K562 (cell line): Measurements from ENCODE around the gene HDAC7. TPM values are rescaled to one million over a fixed set of nuclear protein-coding genes. Genes with fewer than 3 reads are reported as not detected.

ENCODE experiments used
- ATAC-seq: fragments of 200-7000 bp; cut with Tn5 transposase; 3 replicates; pipeline ENCODE4 v1.9.1; 2020; ENCODE audit warnings: moderate library complexity
- BruUV-seq: library from RNA; stranded (reverse); fragments of 400-500 nt; replicated peaks from 2 replicates; lab custom pipeline; 2021; lab: Mats Ljungman, UMichigan
- CTCF ChIA-PET: fragments of 300-600 bp; formaldehyde crosslinking; extraction: SDS; loops from one replicate; lab custom pipeline; 2021; ENCODE audit warnings: low intra/inter-chr PET ratio; lab: Yijun Ruan, JAX
- POLR2A ChIA-PET: fragments of 300-600, 350-650 bp; sonication (Branson Sonifier 250); formaldehyde crosslinking; extraction: SDS; loops from one replicate; lab custom pipeline; 2021; ENCODE audit warnings: antibody characterized with exemption, inconsistent platforms; lab: Yijun Ruan, JAX
- DNase-seq, 4 experiments: peaks; one replicate each; pipeline versions ENCODE4 v3.0.0 to v3.0.0-alpha.2; 2011 to 2018; ENCODE audit warnings: low spot score in 3 of 4, mixed read lengths in 3 of 4; ENCODE audit errors: extremely low read depth in 1 of 4
- FAIRE-seq: peaks from 2 replicates; lab custom pipeline; 2011; peaks lifted over from hg19 to GRCh38; lab: Jason Lieb, UNC
- H2AFZ ChIP-seq: 2 replicates; pipeline ENCODE4 v1.6.0; 2011; ENCODE audit warnings: low read depth, low read length, control low read depth, inconsistent platforms
- H3K27ac ChIP-seq: fragments of 200-600 bp; 3 replicates; pipeline ENCODE4 v1.8.0; 2011; ENCODE audit warnings: low read depth, mild to moderate bottlenecking, control low read depth, inconsistent platforms, low read length, moderate library complexity, mixed read lengths; ENCODE audit errors: extremely low read depth
- H3K27me3 ChIP-seq, 2 experiments: fragments of 300-600 bp in 1 of 2; 2 replicates in 1 of 2; 3 replicates in 1 of 2; pipeline versions ENCODE4 v1.6.0 to v1.8.0; 2011; ENCODE audit warnings: inconsistent platforms in 2 of 2, low read length in 2 of 2, mild to moderate bottlenecking in 1 of 2, mixed read lengths in 1 of 2, moderate library complexity in 1 of 2; ENCODE audit not compliant: control insufficient read depth in 2 of 2, insufficient read depth in 2 of 2
- H3K36me3 ChIP-seq: fragments of 300-600 bp; 3 replicates; pipeline ENCODE4 v1.8.0; 2011; ENCODE audit warnings: mild to moderate bottlenecking, low read length, inconsistent platforms; ENCODE audit not compliant: control insufficient read depth, insufficient read depth
- H3K4me1 ChIP-seq, 2 experiments: fragments of 200-600 bp in 1 of 2; replicated peaks in 1 of 2; 2 replicates in 1 of 2; 3 replicates in 1 of 2; pipeline versions ENCODE4 v1.5.1 to v1.8.0; 2011; ENCODE audit warnings: inconsistent platforms in 2 of 2, low read length in 2 of 2, mild to moderate bottlenecking in 1 of 2, mixed read lengths in 1 of 2, moderate library complexity in 1 of 2; ENCODE audit not compliant: control insufficient read depth in 2 of 2, insufficient read depth in 2 of 2
- H3K4me2 ChIP-seq: 2 replicates; pipeline ENCODE4 v1.6.1; 2011; ENCODE audit warnings: low read length, control low read depth, inconsistent platforms, mixed read lengths; ENCODE audit not compliant: insufficient read depth
- H3K4me3 ChIP-seq: fragments of 200-600 bp; sonication (generic), shearing (Covaris generic); 2 replicates; pipeline ENCODE4 v1.5.1; 2016; ENCODE audit warnings: control low read depth, inconsistent platforms
- H3K79me2 ChIP-seq: fragments of 200-600 bp; 3 replicates; pipeline ENCODE4 v1.8.0; 2011; ENCODE audit warnings: low read length, inconsistent platforms; ENCODE audit not compliant: control insufficient read depth, insufficient read depth
- H3K9ac ChIP-seq, 2 experiments: 2 replicates each; pipeline versions ENCODE4 v1.6.0 to v1.6.1; 2011; ENCODE audit warnings: low read depth in 2 of 2, low read length in 2 of 2, control low read depth in 1 of 2, inconsistent platforms in 1 of 2, mild to moderate bottlenecking in 1 of 2, mixed read lengths in 1 of 2; ENCODE audit not compliant: insufficient read depth in 1 of 2
- H3K9me1 ChIP-seq: one replicate; pipeline ENCODE4 v1.6.0; 2011; ENCODE audit warnings: inconsistent platforms, mild to moderate bottlenecking, low read length, moderate library complexity; ENCODE audit not compliant: control insufficient read depth, insufficient read depth
- H3K9me3 ChIP-seq: replicated peaks from 2 replicates; pipeline ENCODE4 v1.5.1; 2011; ENCODE audit warnings: low read depth, low read length, inconsistent platforms; ENCODE audit not compliant: control insufficient read depth, insufficient read depth
- H4K20me1 ChIP-seq: replicated peaks from 2 replicates; pipeline ENCODE4 v1.6.1; 2011; ENCODE audit warnings: low read length, inconsistent platforms, mixed read lengths; ENCODE audit not compliant: control insufficient read depth, insufficient read depth
- CREM ChIP-seq: IDR thresholded peaks from 2 replicates; pipeline ENCODE4 v1.6.1; 2014; ENCODE audit warnings: antibody characterized with exemption, low read depth
- FOXM1 ChIP-seq, 2 experiments: fragments of 450-650 bp in 1 of 2; sonication (generic) in 1 of 2; formaldehyde crosslinking in 1 of 2; IDR thresholded peaks; 2 replicates each; pipeline versions ENCODE4 v1.6.1 to v1.9.0; 2017 to 2022; ENCODE audit warnings: low read depth in 2 of 2, mild to moderate bottlenecking in 2 of 2, missing genetic modification reagents in 1 of 2, moderate library complexity in 1 of 2
- GABPB1 ChIP-seq: sonication (generic); formaldehyde crosslinking; IDR thresholded peaks from 2 replicates; pipeline ENCODE4 v1.8.0; 2022; ENCODE audit warnings: mild to moderate bottlenecking, missing genetic modification reagents
- RAD21 ChIP-seq, 2 experiments: fragments of 250-450 bp in 1 of 2; fragments of 450-650 bp in 1 of 2; sonication (Bioruptor Pico) in 1 of 2; formaldehyde crosslinking in 1 of 2; IDR thresholded peaks in 1 of 2; conservative IDR thresholded peaks in 1 of 2; 2 replicates each; pipeline versions ENCODE4 v1.4.0 to v1.8.0; 2020 to 2022; ENCODE audit warnings: mild to moderate bottlenecking in 2 of 2, moderate library complexity in 1 of 2
- TCF7 ChIP-seq: sonication (generic); IDR thresholded peaks from 2 replicates; pipeline ENCODE4 v1.6.1; 2016; ENCODE audit warnings: antibody characterized with exemption, borderline replicate concordance
- TRIM28 ChIP-seq: fragments of 450-650 bp; IDR thresholded peaks from 2 replicates; pipeline ENCODE4 v1.6.1; 2017
- ZFX ChIP-seq: sonication (generic); formaldehyde crosslinking; IDR thresholded peaks from 2 replicates; pipeline ENCODE4 v1.8.0; 2022; ENCODE audit warnings: mild to moderate bottlenecking, missing genetic modification reagents, moderate library complexity
- ZNF121 ChIP-seq: sonication (generic); formaldehyde crosslinking; conservative IDR thresholded peaks from 2 replicates; pipeline ENCODE4 v1.8.0; 2022; ENCODE audit warnings: missing genetic modification reagents
- WGBS: fragments of 100-300 bp; shearing (Covaris generic); methylation state at CpG from one replicate; pipeline ENCODE4 v1.1.6; 2016; ENCODE audit warnings: low coverage, mixed read lengths; ENCODE audit not compliant: insufficient coverage; ENCODE audit errors: missing lambda C conversion rate; 5-methylcytosine and 5-hydroxymethylcytosine counted together
- in situ Hi-C: fragments of 300-500 bp; cut with MboI; formaldehyde crosslinking; loops from 4 replicates; pipeline ENCODE4 v1.15.0; 2018; ENCODE audit warnings: inconsistent platforms, mixed read lengths
- intact Hi-C: fragments of 100-400 bp; cut with micrococcal nuclease; formaldehyde crosslinking; loops from 2 replicates; pipeline ENCODE4 v1.14.2; 2022
- polyA plus RNA-seq, 8 experiments: library from polyadenylated mRNA; depleted of rRNA in 4 of 8; stranded (reverse) in 5 of 8; unstranded in 3 of 8; fragments of >200 nt; fragmentation: Nextera tagmentation in 2 of 8; fragmentation: Illumina TruSeq in 1 of 8; extraction: Ambion mirVana in 2 of 8; extraction: Trizol in 1 of 8; gene quantifications; 2 replicates each; pipeline versions ENCODE4 v1.2.1 to v1.2.3, GENCODE V29; 2011 to 2014; ENCODE audit warnings: inconsistent platforms in 1 of 8, missing spikeins in 1 of 8
- total RNA-seq, 7 experiments: library from RNA; depleted of rRNA in 6 of 7; stranded (reverse); fragments of >200 nt in 6 of 7; fragmentation: Illumina TruSeq in 2 of 7; extraction: Trizol in 2 of 7; gene quantifications; 2 replicates each; pipeline versions ENCODE4 v1.2.1 to v1.2.3, GENCODE V29; 2011 to 2021; ENCODE audit warnings: low replicate concordance in 1 of 7
- TF ChIP-seq, protein P1 (sequence below): fragments of 450-650 bp; formaldehyde crosslinking; IDR thresholded peaks from 2 replicates; pipeline ENCODE4 v1.4.0; 2020; ENCODE audit warnings: mild to moderate bottlenecking, moderate library complexity
- TF ChIP-seq, protein P2 (sequence below), 2 experiments: fragments of 450-650 bp; formaldehyde crosslinking in 1 of 2; IDR thresholded peaks; 2 replicates each; pipeline versions ENCODE4 v1.4.0 to v1.6.1; 2014 to 2020; ENCODE audit warnings: mild to moderate bottlenecking in 2 of 2, borderline replicate concordance in 1 of 2, low read depth in 1 of 2

Gene HDAC7
- total and polyA plus RNA-seq, 9 of the 15 experiments (the other 6 are each of a cell fraction or from before 2014, with no cell fraction given): 2.5 to 129 (median 31.1) TPM

DNA sequence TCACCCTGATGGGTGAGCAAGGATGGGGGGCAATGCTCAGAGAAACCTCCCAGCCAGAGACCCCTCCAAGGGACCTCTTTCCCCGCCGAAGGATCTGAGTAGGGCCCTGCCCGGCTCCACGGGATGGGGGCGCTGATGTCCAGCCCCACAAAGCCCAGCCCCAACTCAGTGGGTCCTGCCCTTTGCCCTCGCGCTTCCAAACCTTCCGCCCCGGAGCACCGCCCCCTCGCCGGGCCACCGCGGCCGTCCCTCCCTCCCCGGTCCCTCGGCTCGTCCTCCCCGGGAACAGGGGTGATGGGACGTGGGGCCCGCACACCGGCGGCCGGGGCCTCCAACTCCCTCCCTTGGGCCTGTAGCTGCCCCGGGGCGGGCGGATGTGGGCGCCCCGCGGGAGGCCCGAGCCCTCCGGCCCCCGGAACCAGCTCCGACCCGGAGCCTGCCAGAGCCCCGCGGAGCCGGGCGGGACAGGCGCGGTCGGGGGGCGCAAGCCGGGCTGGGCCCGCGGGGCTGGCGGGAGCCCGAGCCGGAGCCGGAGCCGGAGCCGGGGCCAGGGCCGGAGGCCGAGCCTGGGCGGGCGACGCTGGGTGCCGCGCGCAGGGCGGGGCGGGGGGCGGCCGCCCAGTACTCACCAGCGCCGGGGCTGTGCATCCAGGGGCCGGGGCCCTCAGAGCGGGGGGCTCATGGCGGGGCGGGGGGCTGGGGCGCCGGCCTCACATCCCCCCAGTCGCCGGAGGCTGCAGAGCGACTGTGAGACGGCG lies 386 bp downstream of the HDAC7 start:
- DNase-seq (peak; percentile 77 to 83 (median 82)), FAIRE-seq (no peak), ATAC-seq (peak; percentile 74)
- 0% methylated on average over 32 of the region's 77 CpGs for WGBS
- Histone ChIP-seq H3K9ac (peak overlapping the region; percentile 58 to 96), H3K4me3 (peak overlapping the region; percentile 68), H3K9me3 (no peaks in the 10 kb centered on the region), H4K20me1 (no peaks in the 10 kb centered on the region), H3K27me3 (no peaks in the 10 kb centered on the region), H2AFZ (0 out of 2 replicates have a peak overlapping the region, but pooled peaks have one; percentile 2), H3K79me2 (peaks cover 62% of the 10 kb centered on the region), H3K4me2 (peak overlapping the region; percentile 83), H3K9me1 (no peaks in the 10 kb centered on the region), H3K36me3 (peaks cover 29% of the 10 kb centered on the region), H3K27ac (peak overlapping the region; percentile 71; the same call in 2 of the 3 replicates), H3K4me1 (peaks cover 47 to 55% of the 10 kb centered on the region in 2 experiments)
- intact Hi-C loops (loop anchor here (1.0 kb wide), 1 partner anchor 18 kb away; no protein-coding TSS in a partner anchor), in situ Hi-C loops (no loop called here)
- CTCF ChIA-PET: interaction anchor here (0.7 to 2.6 kb wide), 2 partner anchors 15 to 18 kb away, joined by 3 to 17 read pairs; no protein-coding TSS in a partner anchor
- BruUV-seq: no TSS peak
- POLR2A ChIA-PET: interaction anchor here (1.0 to 2.6 kb wide), 4 partner anchors 9 to 14 kb away, joined by 3 to 18 read pairs (median 6); no protein-coding TSS in a partner anchor
- peak; percentile 72 to 75 for TF ChIP-seq RAD21 (CRISPR knock-in tag; conservative IDR thresholded peaks at IDR 0.05 in 1 of 2, IDR thresholded peaks at IDR 0.05 in 1 of 2)
- TF ChIP-seq ZFX (CRISPR knock-in tag): peak; percentile 60
- 0 out of 2 replicates have a peak, but pooled peaks have one; percentile 50 for TF ChIP-seq TCF7
- TF ChIP-seq GABPB1: 0 out of 2 replicates have a peak, but pooled peaks have one; percentile 33
- TF ChIP-seq CREM: peak; percentile 31; the same call in 1 of the 2 replicates
- 0 out of 2 replicates have a peak, but pooled peaks have one; percentile 12 for TF ChIP-seq TRIM28
- TF ChIP-seq, protein P1, sequence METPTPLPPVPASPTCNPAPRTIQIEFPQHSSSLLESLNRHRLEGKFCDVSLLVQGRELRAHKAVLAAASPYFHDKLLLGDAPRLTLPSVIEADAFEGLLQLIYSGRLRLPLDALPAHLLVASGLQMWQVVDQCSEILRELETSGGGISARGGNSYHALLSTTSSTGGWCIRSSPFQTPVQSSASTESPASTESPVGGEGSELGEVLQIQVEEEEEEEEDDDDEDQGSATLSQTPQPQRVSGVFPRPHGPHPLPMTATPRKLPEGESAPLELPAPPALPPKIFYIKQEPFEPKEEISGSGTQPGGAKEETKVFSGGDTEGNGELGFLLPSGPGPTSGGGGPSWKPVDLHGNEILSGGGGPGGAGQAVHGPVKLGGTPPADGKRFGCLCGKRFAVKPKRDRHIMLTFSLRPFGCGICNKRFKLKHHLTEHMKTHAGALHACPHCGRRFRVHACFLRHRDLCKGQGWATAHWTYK (CRISPR knock-in tag): peak; percentile 68; the same call in 1 of the 2 replicates
- TF ChIP-seq ZNF121: no peak
- TF ChIP-seq, protein P2, sequence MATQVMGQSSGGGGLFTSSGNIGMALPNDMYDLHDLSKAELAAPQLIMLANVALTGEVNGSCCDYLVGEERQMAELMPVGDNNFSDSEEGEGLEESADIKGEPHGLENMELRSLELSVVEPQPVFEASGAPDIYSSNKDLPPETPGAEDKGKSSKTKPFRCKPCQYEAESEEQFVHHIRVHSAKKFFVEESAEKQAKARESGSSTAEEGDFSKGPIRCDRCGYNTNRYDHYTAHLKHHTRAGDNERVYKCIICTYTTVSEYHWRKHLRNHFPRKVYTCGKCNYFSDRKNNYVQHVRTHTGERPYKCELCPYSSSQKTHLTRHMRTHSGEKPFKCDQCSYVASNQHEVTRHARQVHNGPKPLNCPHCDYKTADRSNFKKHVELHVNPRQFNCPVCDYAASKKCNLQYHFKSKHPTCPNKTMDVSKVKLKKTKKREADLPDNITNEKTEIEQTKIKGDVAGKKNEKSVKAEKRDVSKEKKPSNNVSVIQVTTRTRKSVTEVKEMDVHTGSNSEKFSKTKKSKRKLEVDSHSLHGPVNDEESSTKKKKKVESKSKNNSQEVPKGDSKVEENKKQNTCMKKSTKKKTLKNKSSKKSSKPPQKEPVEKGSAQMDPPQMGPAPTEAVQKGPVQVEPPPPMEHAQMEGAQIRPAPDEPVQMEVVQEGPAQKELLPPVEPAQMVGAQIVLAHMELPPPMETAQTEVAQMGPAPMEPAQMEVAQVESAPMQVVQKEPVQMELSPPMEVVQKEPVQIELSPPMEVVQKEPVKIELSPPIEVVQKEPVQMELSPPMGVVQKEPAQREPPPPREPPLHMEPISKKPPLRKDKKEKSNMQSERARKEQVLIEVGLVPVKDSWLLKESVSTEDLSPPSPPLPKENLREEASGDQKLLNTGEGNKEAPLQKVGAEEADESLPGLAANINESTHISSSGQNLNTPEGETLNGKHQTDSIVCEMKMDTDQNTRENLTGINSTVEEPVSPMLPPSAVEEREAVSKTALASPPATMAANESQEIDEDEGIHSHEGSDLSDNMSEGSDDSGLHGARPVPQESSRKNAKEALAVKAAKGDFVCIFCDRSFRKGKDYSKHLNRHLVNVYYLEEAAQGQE (IDR thresholded peaks at IDR 0.05; ENCODE audit: borderline replicate concordance): peak; percentile 78
- TF ChIP-seq, protein P2 (CRISPR knock-in tag; IDR thresholded peaks at IDR 0.05; ENCODE audit: low read depth): no peak
- TF ChIP-seq FOXM1 (IDR thresholded peaks at IDR 0.05; ENCODE audit: low read depth): no peak
- TF ChIP-seq FOXM1 (CRISPR knock-in tag; IDR thresholded peaks at IDR 0.05; ENCODE audit: low read depth): no peak
